ENCODE data around the gene RPS10. TPM values are rescaled to one million over a fixed set of nuclear protein-coding genes. Genes with fewer than 3 reads are reported as not detected.

Gene RPS10
- total RNA-seq, 2 experiments from 2014 or later: 1,714 to 2,938 TPM

GRCh38 chr6:34391473-34391785 lies 34.4 kb downstream of the RPS10 start:
- Histone ChIP-seq H3K4me1 (ENCODE audit: insufficient read depth, low read length, poor library complexity, severe bottlenecking) (peaks cover 27% of the 10 kb centered on the region), H3K9me2 (ENCODE audit: insufficient read depth, low read length) (no peaks in the 10 kb centered on the region), H3K4me3 (ENCODE audit: low read depth, low read length, poor library complexity, severe bottlenecking) (peak overlapping the region; percentile 85), H3K36me3 (ENCODE audit: insufficient read depth, low read length) (peaks cover 16% of the 10 kb centered on the region), H3K4me2 (ENCODE audit: low read length) (peak overlapping the region; percentile 94), H3K79me2 (ENCODE audit: insufficient read depth, low read depth, low read length) (peaks cover 66% of the 10 kb centered on the region), H4K20me1 (ENCODE audit: insufficient read depth, low read length) (peaks cover 9% of the 10 kb centered on the region; the same call in 1 of the 2 replicates), H3K9me3 (ENCODE audit: low read length) (peaks cover 4% of the 10 kb centered on the region; the same call in 1 of the 2 replicates), H3K27ac (ENCODE audit: low read depth, low read length, poor library complexity, severe bottlenecking) (peak overlapping the region; percentile 76), H2AFZ (ENCODE audit: low read length) (peak overlapping the region; percentile 66; the same call in 1 of the 2 replicates)
- no peak for DNase-seq (ENCODE audit: low spot score)
- ChIA-PET POLR2A (interaction anchor here (0.9 to 1.6 kb wide), 5 partner anchors 53 to 155 kb away, joined by 3 to 8 read pairs (median 3); partner anchors contain the start of gene HMGA1), CTCF (ENCODE audit: unreplicated experiment) (no interaction called here)
- TF ChIP-seq, protein P1, sequence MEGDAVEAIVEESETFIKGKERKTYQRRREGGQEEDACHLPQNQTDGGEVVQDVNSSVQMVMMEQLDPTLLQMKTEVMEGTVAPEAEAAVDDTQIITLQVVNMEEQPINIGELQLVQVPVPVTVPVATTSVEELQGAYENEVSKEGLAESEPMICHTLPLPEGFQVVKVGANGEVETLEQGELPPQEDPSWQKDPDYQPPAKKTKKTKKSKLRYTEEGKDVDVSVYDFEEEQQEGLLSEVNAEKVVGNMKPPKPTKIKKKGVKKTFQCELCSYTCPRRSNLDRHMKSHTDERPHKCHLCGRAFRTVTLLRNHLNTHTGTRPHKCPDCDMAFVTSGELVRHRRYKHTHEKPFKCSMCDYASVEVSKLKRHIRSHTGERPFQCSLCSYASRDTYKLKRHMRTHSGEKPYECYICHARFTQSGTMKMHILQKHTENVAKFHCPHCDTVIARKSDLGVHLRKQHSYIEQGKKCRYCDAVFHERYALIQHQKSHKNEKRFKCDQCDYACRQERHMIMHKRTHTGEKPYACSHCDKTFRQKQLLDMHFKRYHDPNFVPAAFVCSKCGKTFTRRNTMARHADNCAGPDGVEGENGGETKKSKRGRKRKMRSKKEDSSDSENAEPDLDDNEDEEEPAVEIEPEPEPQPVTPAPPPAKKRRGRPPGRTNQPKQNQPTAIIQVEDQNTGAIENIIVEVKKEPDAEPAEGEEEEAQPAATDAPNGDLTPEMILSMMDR (conservative IDR thresholded peaks at IDR 0.05; ENCODE audit: low read length): no peak
- TF ChIP-seq EZH2phosphoT487 (IDR thresholded peaks at IDR 0.05; ENCODE audit: borderline replicate concordance, low read depth, low read length): no peak
- intact Hi-C loops (cut with micrococcal nuclease; ENCODE audit: unreplicated experiment): no loop called here
- BruUV-seq (replicated peaks): no TSS peak

DNA sequence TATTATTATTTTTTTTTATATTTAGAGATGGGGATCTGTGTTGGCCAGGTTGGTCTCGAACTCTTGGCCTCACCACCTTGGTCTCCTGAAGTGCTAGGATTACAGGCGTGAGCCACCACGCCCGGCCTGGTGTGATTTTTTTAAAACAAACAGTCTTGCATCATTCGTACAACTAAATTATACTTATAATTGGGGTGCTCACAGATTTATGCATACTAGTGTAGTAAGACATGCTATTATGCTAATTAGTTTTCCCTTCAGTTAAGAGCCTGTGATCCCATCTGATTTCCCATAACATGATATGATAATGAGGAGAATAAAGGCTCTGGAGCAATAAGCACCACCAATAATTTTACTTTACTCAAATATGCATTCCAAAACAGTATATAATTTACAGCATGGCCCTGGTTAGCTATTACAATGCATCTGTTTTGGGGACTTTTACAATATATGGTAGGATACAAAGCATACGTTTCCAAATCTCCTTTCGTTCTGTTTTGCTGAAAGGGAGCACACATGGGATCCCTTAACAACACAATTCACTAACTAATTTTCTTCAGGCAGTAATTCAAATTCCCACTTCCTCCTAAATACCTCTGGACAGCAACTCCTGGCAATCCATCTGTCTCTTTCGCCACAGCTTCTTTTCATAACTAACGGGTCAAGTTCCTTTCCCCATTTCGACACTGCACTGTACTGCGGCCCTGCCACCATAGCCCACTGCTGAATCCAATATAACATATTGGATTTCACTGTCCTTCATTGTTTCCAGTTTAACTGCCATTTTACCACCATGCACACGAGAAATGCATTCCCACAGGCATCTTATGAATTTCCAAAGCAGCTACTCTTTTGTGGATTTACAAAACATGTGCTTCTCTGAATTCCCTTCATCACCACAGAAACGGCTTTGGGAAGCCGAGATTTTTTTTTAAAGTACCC lies 35.1 kb downstream of the RPS10 start:
- ChIA-PET CTCF (ENCODE audit: unreplicated experiment) (interaction anchor here (0.6 kb wide), 1 partner anchor 1733 kb away, joined by 23 read pairs; no protein-coding TSS in a partner anchor), POLR2A (interaction anchor here (0.6 to 1.6 kb wide), 6 partner anchors 52 to 239 kb away, joined by 3 to 8 read pairs (median 4); partner anchors contain the start of gene HMGA1)
- Histone ChIP-seq H3K27ac (ENCODE audit: low read depth, low read length, poor library complexity, severe bottlenecking) (peak overlapping the region; percentile 76), H3K36me3 (ENCODE audit: insufficient read depth, low read length) (peaks cover 16% of the 10 kb centered on the region), H2AFZ (ENCODE audit: low read length) (peak overlapping the region; percentile 66; the same call in 1 of the 2 replicates), H3K79me2 (ENCODE audit: insufficient read depth, low read depth, low read length) (peaks cover 72% of the 10 kb centered on the region), H3K4me1 (ENCODE audit: insufficient read depth, low read length, poor library complexity, severe bottlenecking) (peaks cover 30% of the 10 kb centered on the region), H4K20me1 (ENCODE audit: insufficient read depth, low read length) (peaks cover 16% of the 10 kb centered on the region; the same call in 1 of the 2 replicates), H3K9me3 (ENCODE audit: low read length) (no peaks in the 10 kb centered on the region), H3K4me3 (ENCODE audit: low read depth, low read length, poor library complexity, severe bottlenecking) (peak overlapping the region; percentile 85), H3K9me2 (ENCODE audit: insufficient read depth, low read length) (no peaks in the 10 kb centered on the region), H3K4me2 (ENCODE audit: low read length) (peak overlapping the region; percentile 94)
- intact Hi-C loops (cut with micrococcal nuclease; ENCODE audit: unreplicated experiment): no loop called here
- peak; percentile 36 for DNase-seq (ENCODE audit: low spot score)
- BruUV-seq (replicated peaks): TSS peak; percentile 46
- no peak for TF ChIP-seq EZH2phosphoT487 (IDR thresholded peaks at IDR 0.05; ENCODE audit: borderline replicate concordance, low read depth, low read length)
- TF ChIP-seq, protein P1 (conservative IDR thresholded peaks at IDR 0.05; ENCODE audit: low read length): 0 out of 2 replicates have a peak, but pooled peaks have one; percentile 12

Measured in OCI-LY7 (cell line).